ENCODE measurements around the gene ACER1. TPM values are rescaled to one million over a fixed set of nuclear protein-coding genes. Genes with fewer than 3 reads are reported as not detected.
"Not testable (repeated sequence)": the region's sequence is repeated elsewhere in the genome, so short reads cannot be mapped to it uniquely, and the experiment has no call there.

The ACER1 gene
- polyA plus RNA-seq, 12 donors: 0.11 to 0.30 (median 0.15) TPM; not detected in 6

GRCh38 chr19:6292006-6292405 is 41.4 kb downstream of the ACER1 start:
- DNase-seq: no peak

- DNase-seq: no peak
Measured at GRCh38 chr19:6288737-6289136, 44.7 kb downstream of the ACER1 start.

- DNase-seq: no peak
Measured at GRCh38 chr19:6287269-6287885, 46.0 kb downstream of the ACER1 start.

- DNase-seq: no peak
Measured at GRCh38 chr19:6286676-6287075, 46.7 kb downstream of the ACER1 start.

- not testable (repeated sequence) for DNase-seq
Measured at GRCh38 chr19:6282393-6282792, 51.0 kb downstream of the ACER1 start.

GRCh38 chr19:6279931-6280591 is 53.4 kb downstream of the ACER1 start, which contains the start of gene MLLT1:
Gene MLLT1, minus strand, starts transcription at chr19:6279975. Its CDS starts 191 bp downstream, at chr19:6279784.
- DNase-seq: peak; percentile 95

GRCh38 chr19:6279620-6279930 is 53.8 kb downstream of the ACER1 start:
- no peak for DNase-seq

GRCh38 chr19:6278740-6279619 is 54.4 kb downstream of the ACER1 start:
- DNase-seq: no peak

GRCh38 chr19:6278051-6278450 is 55.4 kb downstream of the ACER1 start:
- DNase-seq: no peak

- no peak for DNase-seq
Measured at GRCh38 chr19:6276447-6276846, 57.0 kb downstream of the ACER1 start.

- DNase-seq: no peak
Measured at GRCh38 chr19:6275170-6275744, 58.2 kb downstream of the ACER1 start.

GRCh38 chr19:6274756-6275155 is 58.7 kb downstream of the ACER1 start:
- no peak for DNase-seq

- DNase-seq: no peak
Measured at GRCh38 chr19:6273701-6274601, 59.5 kb downstream of the ACER1 start.

- DNase-seq: no peak
Measured at GRCh38 chr19:6272913-6273600, 60.4 kb downstream of the ACER1 start.

GRCh38 chr19:6272411-6272791 is 61.0 kb downstream of the ACER1 start:
- DNase-seq: no peak

GRCh38 chr19:6271721-6272410 is 61.5 kb downstream of the ACER1 start:
- peak; percentile 59 for DNase-seq

GRCh38 chr19:6271251-6271650 is 62.2 kb downstream of the ACER1 start:
- no peak for DNase-seq

- DNase-seq: no peak
Measured at GRCh38 chr19:6270822-6271221, 62.6 kb downstream of the ACER1 start.

GRCh38 chr19:6270076-6270745 is 63.2 kb downstream of the ACER1 start:
- DNase-seq: no peak
